Measurements from ENCODE around the gene TMEFF2. TPM values are rescaled to one million over a fixed set of nuclear protein-coding genes. Genes with fewer than 3 reads are reported as not detected.

Gene TMEFF2
- total RNA-seq, 1 experiment from 2014 or later, result not detected

- no peak for DNase-seq (ENCODE audit: low spot score)
Observed at GRCh38 chr2:192067631-192068030, 127.1 kb downstream of the TMEFF2 start.

GRCh38 chr2:192064459-192064858 lies 130.3 kb downstream of the TMEFF2 start:
- no peak for DNase-seq (ENCODE audit: low spot score)

- DNase-seq (ENCODE audit: low spot score), result no peak
Observed at GRCh38 chr2:192060161-192060560, 134.6 kb downstream of the TMEFF2 start.

- DNase-seq (ENCODE audit: low spot score), result no peak
Observed at GRCh38 chr2:192059266-192059665, 135.5 kb downstream of the TMEFF2 start.

GRCh38 chr2:192053921-192054320 lies 140.8 kb downstream of the TMEFF2 start:
- no peak for DNase-seq (ENCODE audit: low spot score)

- no peak for DNase-seq (ENCODE audit: low spot score)
Observed at GRCh38 chr2:192051533-192051932, 143.2 kb downstream of the TMEFF2 start.

- DNase-seq (ENCODE audit: low spot score), result no peak
Observed at GRCh38 chr2:192049362-192049761, 145.4 kb downstream of the TMEFF2 start.

- no peak for DNase-seq (ENCODE audit: low spot score)
Observed at GRCh38 chr2:192047315-192048107, 147.2 kb downstream of the TMEFF2 start.

- peak; percentile 2 for DNase-seq (ENCODE audit: low spot score)
Observed at GRCh38 chr2:192044496-192044895, 150.2 kb downstream of the TMEFF2 start.

- no peak for DNase-seq (ENCODE audit: low spot score)
Observed at GRCh38 chr2:192043216-192043870, 151.4 kb downstream of the TMEFF2 start.

GRCh38 chr2:192042126-192042525 lies 152.6 kb downstream of the TMEFF2 start:
- DNase-seq (ENCODE audit: low spot score), result no peak

- DNase-seq (ENCODE audit: low spot score), result no peak
Observed at GRCh38 chr2:192038110-192038509, 156.6 kb downstream of the TMEFF2 start.

GRCh38 chr2:192035731-192036442 lies 158.8 kb downstream of the TMEFF2 start:
- DNase-seq (ENCODE audit: low spot score), result no peak

- no peak for DNase-seq (ENCODE audit: low spot score)
Observed at GRCh38 chr2:192030856-192031255, 163.9 kb downstream of the TMEFF2 start.

- DNase-seq (ENCODE audit: low spot score), result no peak
Observed at GRCh38 chr2:192030289-192030688, 164.4 kb downstream of the TMEFF2 start.

GRCh38 chr2:192029089-192029488 lies 165.6 kb downstream of the TMEFF2 start:
- DNase-seq (ENCODE audit: low spot score), result peak; percentile 47

- DNase-seq (ENCODE audit: low spot score), result no peak
Observed at GRCh38 chr2:192026825-192027120, 168.0 kb downstream of the TMEFF2 start.

GRCh38 chr2:192026059-192026824 lies 168.5 kb downstream of the TMEFF2 start:
- DNase-seq (ENCODE audit: low spot score), result no peak

GRCh38 chr2:192025637-192026036 lies 169.1 kb downstream of the TMEFF2 start:
- DNase-seq (ENCODE audit: low spot score), result no peak

GRCh38 chr2:192023006-192023405 lies 171.7 kb downstream of the TMEFF2 start:
- DNase-seq (ENCODE audit: low spot score), result no peak

GRCh38 chr2:192017844-192018243 lies 176.9 kb downstream of the TMEFF2 start:
- no peak for DNase-seq (ENCODE audit: low spot score)

GRCh38 chr2:192016265-192016664 lies 178.5 kb downstream of the TMEFF2 start:
- DNase-seq (ENCODE audit: low spot score), result no peak
